Keratinocyte (primary cell): ENCODE data around the gene ST6GALNAC5. TPM values are rescaled to one million over a fixed set of nuclear protein-coding genes. Genes with fewer than 3 reads are reported as not detected.

Experiments used
- DNase-seq: peaks from one replicate; pipeline ENCODE4 v3.0.0-alpha.2; 2011; ENCODE audit warnings: low read depth, missing footprints, low spot score
- FAIRE-seq: peaks from 2 replicates; lab custom pipeline; 2011; peaks lifted over from hg19 to GRCh38; lab: Jason Lieb, UNC
- H2AFZ ChIP-seq: 2 replicates; pipeline ENCODE4 v1.6.0; 2012; ENCODE audit warnings: low read length, control low read depth, inconsistent platforms; ENCODE audit not compliant: control insufficient read depth
- H3K27ac ChIP-seq: 2 replicates; pipeline ENCODE4 v1.5.1; 2011; ENCODE audit warnings: low read length; ENCODE audit not compliant: control insufficient read depth, insufficient read depth
- H3K27me3 ChIP-seq: 3 replicates; pipeline ENCODE4 v1.6.0; 2011; ENCODE audit warnings: low read length; ENCODE audit not compliant: control insufficient read depth, insufficient read depth; ENCODE audit errors: extremely low read depth
- H3K36me3 ChIP-seq, 2 experiments: 2 replicates in 1 of 2; 3 replicates in 1 of 2; pipeline ENCODE4 v1.5.1; 2011; ENCODE audit warnings: low read length in 2 of 2, mild to moderate bottlenecking in 1 of 2; ENCODE audit not compliant: control insufficient read depth in 2 of 2, insufficient read depth in 2 of 2; ENCODE audit errors: extremely low read depth in 1 of 2
- H3K4me1 ChIP-seq: 3 replicates; pipeline ENCODE4 v1.5.1; 2011; ENCODE audit warnings: low read length; ENCODE audit not compliant: control insufficient read depth, insufficient read depth; ENCODE audit errors: extremely low read depth
- H3K4me2 ChIP-seq: 3 replicates; pipeline ENCODE4 v1.6.0; 2011; ENCODE audit warnings: low read depth, low read length; ENCODE audit not compliant: control insufficient read depth, insufficient read depth; ENCODE audit errors: extremely low read depth
- H3K4me3 ChIP-seq, 3 experiments: fragments of 200-600 bp in 1 of 3; sonication (generic) in 1 of 3; 2 replicates in 2 of 3; 3 replicates in 1 of 3; pipeline ENCODE4 v1.5.1; 2011 to 2016; ENCODE audit warnings: low read length in 3 of 3, mild to moderate bottlenecking in 3 of 3, control low read depth in 2 of 3, inconsistent platforms in 1 of 3, low read depth in 1 of 3, mixed read lengths in 1 of 3, mixed run types in 1 of 3, moderate library complexity in 1 of 3; ENCODE audit not compliant: control insufficient read depth in 2 of 3, insufficient read depth in 2 of 3; ENCODE audit errors: extremely low read depth in 1 of 3
- H3K79me2 ChIP-seq: 2 replicates; pipeline ENCODE4 v1.6.0; 2012; ENCODE audit warnings: low read length; ENCODE audit not compliant: control insufficient read depth, insufficient read depth
- H3K9ac ChIP-seq: 3 replicates; pipeline ENCODE4 v1.6.0; 2011; ENCODE audit warnings: low read length; ENCODE audit not compliant: control insufficient read depth, insufficient read depth; ENCODE audit errors: extremely low read depth
- H3K9me1 ChIP-seq: 3 replicates; pipeline ENCODE4 v1.6.0; 2011; ENCODE audit warnings: low read length; ENCODE audit not compliant: control insufficient read depth, insufficient read depth; ENCODE audit errors: extremely low read depth
- H3K9me3 ChIP-seq: 2 replicates; pipeline ENCODE4 v1.5.1; 2012; ENCODE audit warnings: low read depth, low read length; ENCODE audit not compliant: control insufficient read depth
- H4K20me1 ChIP-seq: 3 replicates; pipeline ENCODE4 v1.6.0; 2011; ENCODE audit warnings: low read length; ENCODE audit not compliant: control insufficient read depth, insufficient read depth; ENCODE audit errors: extremely low read depth
- EZH2 ChIP-seq: IDR thresholded peaks from one replicate; pipeline ENCODE4 v1.6.1; 2012; ENCODE audit warnings: inconsistent platforms, mild to moderate bottlenecking, low read length, moderate library complexity
- dilution Hi-C: fragments of 300-500 bp; cut with MboI; formaldehyde crosslinking; loops from one replicate; pipeline ENCODE4 v1.7.0; 2020; ENCODE audit warnings: low sequenced_read_pairs; ENCODE audit not compliant: extremely low pct_ligation_motif_present
- polyA plus RNA-seq, 5 experiments: library from polyadenylated mRNA; depleted of rRNA in 3 of 5; stranded (reverse) in 3 of 5; stranded (forward) in 1 of 5; unstranded in 1 of 5; fragments of >200 nt; gene quantifications; 1 replicate in 1 of 5; 2 replicates in 3 of 5; 3 replicates in 1 of 5; pipeline versions ENCODE4 v1.2.1 to v1.2.3, GENCODE V29; 2011 to 2012; ENCODE audit warnings: missing spikeins in 2 of 5, low read depth in 1 of 5, low replicate concordance in 1 of 5
- TF ChIP-seq, protein P1 (sequence below), 3 experiments: IDR thresholded peaks in 1 of 3; conservative IDR thresholded peaks in 1 of 3; optimal IDR thresholded peaks in 1 of 3; 2 replicates in 2 of 3; 3 replicates in 1 of 3; pipeline versions ENCODE3 to v1.5.1; 2011; ENCODE audit warnings: low read length in 3 of 3, mild to moderate bottlenecking in 3 of 3, moderate library complexity in 2 of 3, control low read depth in 1 of 3, inconsistent platforms in 1 of 3; ENCODE audit not compliant: insufficient read depth in 2 of 3; ENCODE audit errors: extremely low read depth in 1 of 3

The ST6GALNAC5 gene
- polyA plus RNA-seq, 1 donor (not counting 4 experiments of a cell fraction or from before 2014, with no cell fraction given): 12.8 TPM

DNA sequence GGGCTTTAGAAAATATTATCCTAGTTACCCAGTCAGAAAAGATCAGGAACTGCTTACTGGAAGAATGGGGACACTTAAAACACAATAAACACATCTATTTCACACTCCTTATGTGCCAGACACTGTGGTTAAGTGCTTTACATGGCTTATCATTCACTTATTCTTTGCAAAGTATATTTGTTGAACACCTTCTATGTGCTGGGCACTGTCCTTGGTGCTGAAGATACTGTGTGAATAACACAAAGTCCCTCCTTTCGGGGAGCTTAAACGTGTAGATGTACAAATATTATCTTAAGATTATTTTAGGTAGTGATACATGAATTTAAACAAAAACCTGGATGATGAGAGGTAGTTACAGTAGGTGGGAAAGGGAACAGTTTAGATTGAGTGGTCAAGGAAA lies 169.3 kb downstream of the ST6GALNAC5 start:
- H3K27me3 ChIP-seq: no peaks in the 10 kb centered on the region
- no peak overlapping the region for H3K4me2 ChIP-seq
- no peak for DNase-seq
- dilution Hi-C loops: no loop called here
- no peaks in the 10 kb centered on the region for H3K9me3 ChIP-seq
- peaks cover 20% of the 10 kb centered on the region for H3K4me1 ChIP-seq
- TF ChIP-seq EZH2: no peak
- TF ChIP-seq, protein P1, sequence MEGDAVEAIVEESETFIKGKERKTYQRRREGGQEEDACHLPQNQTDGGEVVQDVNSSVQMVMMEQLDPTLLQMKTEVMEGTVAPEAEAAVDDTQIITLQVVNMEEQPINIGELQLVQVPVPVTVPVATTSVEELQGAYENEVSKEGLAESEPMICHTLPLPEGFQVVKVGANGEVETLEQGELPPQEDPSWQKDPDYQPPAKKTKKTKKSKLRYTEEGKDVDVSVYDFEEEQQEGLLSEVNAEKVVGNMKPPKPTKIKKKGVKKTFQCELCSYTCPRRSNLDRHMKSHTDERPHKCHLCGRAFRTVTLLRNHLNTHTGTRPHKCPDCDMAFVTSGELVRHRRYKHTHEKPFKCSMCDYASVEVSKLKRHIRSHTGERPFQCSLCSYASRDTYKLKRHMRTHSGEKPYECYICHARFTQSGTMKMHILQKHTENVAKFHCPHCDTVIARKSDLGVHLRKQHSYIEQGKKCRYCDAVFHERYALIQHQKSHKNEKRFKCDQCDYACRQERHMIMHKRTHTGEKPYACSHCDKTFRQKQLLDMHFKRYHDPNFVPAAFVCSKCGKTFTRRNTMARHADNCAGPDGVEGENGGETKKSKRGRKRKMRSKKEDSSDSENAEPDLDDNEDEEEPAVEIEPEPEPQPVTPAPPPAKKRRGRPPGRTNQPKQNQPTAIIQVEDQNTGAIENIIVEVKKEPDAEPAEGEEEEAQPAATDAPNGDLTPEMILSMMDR (optimal IDR thresholded peaks at IDR 0.05 in 1 of 3, IDR thresholded peaks at IDR 0.05 in 1 of 3, conservative IDR thresholded peaks at IDR 0.05 in 1 of 3; ENCODE audit: extremely low read depth in 1 of 3, insufficient read depth in 2 of 3, low read length in 3 of 3): no peak
- no peak overlapping the region for H3K4me3 ChIP-seq
- H3K9me1 ChIP-seq: no peaks in the 10 kb centered on the region
- H2AFZ ChIP-seq: no peak overlapping the region
- H3K79me2 ChIP-seq: peaks cover 3% of the 10 kb centered on the region
- peaks cover 0 to 6% of the 10 kb centered on the region in 2 experiments for H3K36me3 ChIP-seq
- H3K9ac ChIP-seq: no peak overlapping the region
- H3K27ac ChIP-seq: no peak overlapping the region
- no peak for FAIRE-seq
- no peaks in the 10 kb centered on the region for H4K20me1 ChIP-seq

DNA sequence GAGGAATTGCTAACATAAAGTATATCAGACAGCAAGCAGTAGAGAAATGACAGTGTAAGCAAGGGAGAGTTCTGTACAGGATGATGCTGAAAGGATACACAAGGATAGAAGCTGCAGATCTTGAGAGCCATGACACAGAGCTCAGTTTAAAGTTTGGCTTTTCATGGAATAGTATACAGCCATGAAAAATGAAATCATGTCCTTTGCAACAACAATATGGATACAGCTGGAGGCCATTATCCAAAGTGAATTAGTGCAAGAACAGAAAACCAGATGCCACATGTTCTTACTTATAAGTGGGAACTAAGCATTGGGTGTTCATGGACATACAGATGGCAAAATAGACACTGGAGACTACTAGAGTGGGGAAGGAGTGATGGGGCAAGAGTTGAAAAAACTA lies 169.8 kb downstream of the ST6GALNAC5 start:
- Histone ChIP-seq H3K9me1 (no peaks in the 10 kb centered on the region), H3K4me1 (peaks cover 20% of the 10 kb centered on the region), H3K9me3 (no peaks in the 10 kb centered on the region), H3K4me3 (no peak overlapping the region), H2AFZ (no peak overlapping the region), H3K27ac (no peak overlapping the region), H3K36me3 (peaks cover 0 to 6% of the 10 kb centered on the region in 2 experiments), H4K20me1 (no peaks in the 10 kb centered on the region), H3K4me2 (no peak overlapping the region), H3K27me3 (no peaks in the 10 kb centered on the region), H3K79me2 (peaks cover 3% of the 10 kb centered on the region), H3K9ac (no peak overlapping the region)
- TF ChIP-seq, protein P1 (optimal IDR thresholded peaks at IDR 0.05 in 1 of 3, IDR thresholded peaks at IDR 0.05 in 1 of 3, conservative IDR thresholded peaks at IDR 0.05 in 1 of 3; ENCODE audit: extremely low read depth in 1 of 3, insufficient read depth in 2 of 3, low read length in 3 of 3): no peak
- TF ChIP-seq EZH2: no peak
- FAIRE-seq (no peak), DNase-seq (no peak)
- dilution Hi-C loops: no loop called here
